Activated T-cell treated with anti-CD3 and anti-CD28 coated beads, Interleukin-2, amount 50 U/mL, for 24 hours (primary cell): ENCODE results near the gene EPC2.
"Not testable (repeated sequence)": the region's sequence is repeated elsewhere in the genome, so short reads cannot be mapped to it uniquely, and the experiment has no call there.

Experiments
- DNase-seq: peaks from one replicate; pipeline ENCODE4 v3.0.0-alpha.2; 2020
- H3K27ac Mint-ChIP-seq: 2 replicates; pipeline ENCODE4 v1.8.0; 2020; ENCODE audit warnings: mild to moderate bottlenecking, mixed read lengths
- H3K27me3 Mint-ChIP-seq: 2 replicates; pipeline ENCODE4 v1.8.0; 2020; ENCODE audit warnings: mixed read lengths
- H3K36me3 Mint-ChIP-seq: 2 replicates; pipeline ENCODE4 v1.8.0; 2020; ENCODE audit warnings: low read depth, mixed read lengths
- H3K4me1 Mint-ChIP-seq: 2 replicates; pipeline ENCODE4 v1.8.0; 2020; ENCODE audit warnings: low read depth, mixed read lengths
- H3K4me3 Mint-ChIP-seq: 2 replicates; pipeline ENCODE4 v1.8.0; 2020; ENCODE audit warnings: mild to moderate bottlenecking, moderate library complexity, mixed read lengths
- H3K9me3 Mint-ChIP-seq: 2 replicates; pipeline ENCODE4 v1.8.0; 2020; ENCODE audit warnings: mixed read lengths

EPC2 gene

GRCh38 chr2:148649936-148650335 is 5.4 kb downstream of the EPC2 start:
- Mint-ChIP-seq H3K36me3 (peaks cover 18% of the 10 kb centered on the region), H3K27ac (no peak overlapping the region), H3K9me3 (no peaks in the 10 kb centered on the region), H3K4me1 (peaks cover 78% of the 10 kb centered on the region), H3K4me3 (no peak overlapping the region), H3K27me3 (no peaks in the 10 kb centered on the region)
- DNase-seq, result no peak

DNA sequence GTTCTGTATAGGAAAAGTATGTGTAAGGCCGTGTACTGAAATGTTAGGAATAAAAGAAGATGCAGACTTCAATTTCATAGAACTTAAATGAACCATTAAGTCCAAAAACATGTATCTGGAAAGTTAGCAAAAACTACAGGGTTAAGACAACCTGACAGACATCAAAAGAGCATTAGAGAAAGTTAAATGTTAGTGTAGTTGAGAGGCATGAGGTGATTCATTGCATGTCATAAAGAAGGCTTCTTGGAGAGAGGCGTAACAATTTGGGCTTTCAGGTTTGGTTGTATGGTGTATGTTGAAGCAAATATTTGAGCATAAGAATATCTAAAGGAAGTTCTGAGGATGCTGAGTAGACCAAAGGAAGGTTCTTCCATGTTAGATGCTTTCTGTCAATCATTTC is 6.3 kb downstream of the EPC2 start:
- peaks cover 13% of the 10 kb centered on the region for H3K36me3 Mint-ChIP-seq
- DNase-seq, result no peak
- no peak overlapping the region for H3K4me3 Mint-ChIP-seq
- no peaks in the 10 kb centered on the region for H3K9me3 Mint-ChIP-seq
- peaks cover 84% of the 10 kb centered on the region for H3K4me1 Mint-ChIP-seq
- no peaks in the 10 kb centered on the region for H3K27me3 Mint-ChIP-seq
- H3K27ac Mint-ChIP-seq, result peak overlapping the region; percentile 14

DNA sequence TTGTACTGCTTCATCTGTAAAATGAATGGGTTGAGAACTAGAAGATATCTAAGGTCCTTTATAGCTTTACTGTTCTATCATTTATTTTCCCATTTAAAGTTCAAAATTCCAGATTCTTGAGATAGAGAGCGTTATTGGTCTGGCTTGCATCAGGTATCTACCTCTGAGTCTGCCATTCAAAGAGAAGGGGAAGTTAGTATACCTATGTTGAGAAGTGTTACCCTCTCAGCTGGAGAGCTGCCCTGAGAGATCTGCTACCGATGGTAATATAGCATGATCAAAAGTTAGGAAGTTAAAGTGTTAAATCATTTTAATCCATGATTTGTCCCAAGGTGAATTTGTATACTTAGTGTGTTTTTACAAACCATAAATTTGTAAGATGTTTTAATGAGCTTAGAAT is 7.4 kb downstream of the EPC2 start:
- no peaks in the 10 kb centered on the region for H3K27me3 Mint-ChIP-seq
- no peak overlapping the region for H3K4me3 Mint-ChIP-seq
- peaks cover 10% of the 10 kb centered on the region for H3K36me3 Mint-ChIP-seq
- no peak for DNase-seq
- peak overlapping the region; percentile 55 for H3K27ac Mint-ChIP-seq
- no peaks in the 10 kb centered on the region for H3K9me3 Mint-ChIP-seq
- peaks cover 88% of the 10 kb centered on the region for H3K4me1 Mint-ChIP-seq

GRCh38 chr2:148653437-148653836 is 8.9 kb downstream of the EPC2 start:
- Mint-ChIP-seq H3K27ac (peak overlapping the region; percentile 76), H3K4me3 (peak overlapping the region; percentile 6)

GRCh38 chr2:148654435-148654834 is 9.9 kb downstream of the EPC2 start:
- Mint-ChIP-seq H3K9me3 (no peaks in the 10 kb centered on the region), H3K4me1 (peaks cover 91% of the 10 kb centered on the region), H3K4me3 (no peak overlapping the region), H3K27ac (peak overlapping the region; percentile 22), H3K27me3 (no peaks in the 10 kb centered on the region), H3K36me3 (no peaks in the 10 kb centered on the region)
- DNase-seq, result no peak

More at GRCh38 chr2:148653437-148653836, 8.9 kb downstream of the EPC2 start:
- H3K9me3 Mint-ChIP-seq, result no peaks in the 10 kb centered on the region
- H3K36me3 Mint-ChIP-seq, result peaks cover 4% of the 10 kb centered on the region
- no peaks in the 10 kb centered on the region for H3K27me3 Mint-ChIP-seq
- peaks cover 92% of the 10 kb centered on the region for H3K4me1 Mint-ChIP-seq
- DNase-seq, result no peak

DNA sequence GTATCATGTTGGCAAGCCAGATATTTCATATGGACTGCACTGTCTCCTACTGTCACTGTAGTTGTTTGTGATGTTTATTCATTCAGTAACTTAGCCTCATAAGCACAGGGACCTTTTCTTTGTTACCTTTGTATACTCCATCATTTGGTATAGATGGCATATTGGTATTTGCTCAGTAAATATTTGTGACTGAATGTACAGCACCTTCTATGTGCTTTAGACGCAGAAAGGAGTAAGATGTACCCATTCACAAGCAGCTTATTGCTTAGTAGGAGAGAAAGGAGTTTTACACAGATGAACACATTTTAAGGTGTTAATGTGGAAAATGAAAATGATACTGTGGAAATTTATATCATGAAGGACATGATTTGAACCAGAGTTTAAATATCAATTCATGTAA is 12.0 kb downstream of the EPC2 start:
- Mint-ChIP-seq H3K4me1 (peaks cover 90% of the 10 kb centered on the region), H3K27me3 (no peaks in the 10 kb centered on the region), H3K4me3 (no peak overlapping the region), H3K36me3 (no peaks in the 10 kb centered on the region), H3K9me3 (peaks cover 4% of the 10 kb centered on the region), H3K27ac (no peak overlapping the region)
- no peak for DNase-seq

DNA sequence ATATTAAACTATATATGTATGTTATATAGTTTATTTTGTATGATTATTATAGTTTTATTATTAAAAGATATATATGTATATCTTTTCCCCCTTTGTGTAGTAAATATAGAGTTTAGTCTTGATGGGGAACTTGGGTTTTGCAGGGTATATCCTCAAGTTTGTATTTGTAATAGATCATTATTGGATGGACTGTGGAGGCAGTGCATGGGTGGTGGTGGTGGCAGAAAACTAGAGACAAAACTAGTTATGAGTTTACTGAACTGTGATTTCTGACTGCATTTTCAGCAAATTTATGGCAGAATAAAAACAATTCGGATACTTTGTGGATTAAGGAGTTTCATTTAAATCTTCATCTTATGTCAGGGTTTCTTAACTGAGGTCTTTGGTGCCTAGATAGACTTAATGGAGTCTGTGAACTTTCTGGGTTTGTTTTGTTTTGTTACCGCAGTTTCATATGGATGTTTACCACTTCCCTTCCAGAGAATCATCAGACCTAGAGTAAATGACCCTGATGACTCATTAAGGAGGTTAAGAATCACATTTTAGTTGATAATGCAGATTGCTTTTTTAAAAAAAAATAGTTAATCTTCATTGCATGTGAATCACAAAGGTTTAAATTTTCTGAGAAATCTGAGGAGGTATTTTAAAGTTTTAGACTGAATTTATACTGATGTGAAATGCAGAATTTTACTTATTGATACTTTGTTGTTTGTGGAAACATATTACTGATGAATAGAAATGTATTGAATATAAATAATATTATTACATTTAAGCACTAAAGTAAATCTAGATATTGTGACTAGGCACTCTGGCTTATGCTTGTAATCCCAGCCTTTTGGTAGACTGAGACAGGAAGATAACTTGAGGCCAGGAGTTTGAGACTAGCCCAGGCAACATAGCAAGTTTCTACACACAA is 14.5 kb downstream of the EPC2 start:
- peaks cover 7% of the 10 kb centered on the region for H3K36me3 Mint-ChIP-seq
- DNase-seq, result no peak
- peak overlapping the region; percentile 28 for H3K4me3 Mint-ChIP-seq
- no peaks in the 10 kb centered on the region for H3K27me3 Mint-ChIP-seq
- peak overlapping the region; percentile 80 for H3K27ac Mint-ChIP-seq
- H3K4me1 Mint-ChIP-seq, result peaks cover 75% of the 10 kb centered on the region
- H3K9me3 Mint-ChIP-seq, result peaks cover 4% of the 10 kb centered on the region

DNA sequence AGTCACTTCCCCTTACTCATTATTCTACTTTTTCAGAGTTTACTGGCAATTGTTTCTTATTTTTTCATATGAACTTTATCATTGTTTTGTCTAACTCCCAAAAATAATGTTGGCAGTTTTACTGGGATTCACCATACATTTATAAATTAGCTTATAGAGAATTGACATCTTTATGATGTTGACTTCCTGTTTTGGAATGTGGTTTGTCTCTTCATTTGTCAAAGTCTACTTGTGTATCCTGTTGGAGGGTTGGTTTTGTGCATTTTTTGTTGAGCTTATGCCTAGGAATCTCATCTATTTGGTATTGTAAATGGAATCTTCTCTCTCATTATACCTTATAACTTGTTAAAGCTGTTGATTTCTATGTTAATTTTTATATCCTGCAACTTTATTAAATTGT is 16.4 kb downstream of the EPC2 start:
- H3K4me1 Mint-ChIP-seq, result peaks cover 76% of the 10 kb centered on the region
- no peak for DNase-seq
- H3K27me3 Mint-ChIP-seq, result no peaks in the 10 kb centered on the region
- H3K27ac Mint-ChIP-seq, result peak overlapping the region; percentile 1
- H3K9me3 Mint-ChIP-seq, result peaks cover 4% of the 10 kb centered on the region
- peaks cover 7% of the 10 kb centered on the region for H3K36me3 Mint-ChIP-seq
- no peak overlapping the region for H3K4me3 Mint-ChIP-seq

DNA sequence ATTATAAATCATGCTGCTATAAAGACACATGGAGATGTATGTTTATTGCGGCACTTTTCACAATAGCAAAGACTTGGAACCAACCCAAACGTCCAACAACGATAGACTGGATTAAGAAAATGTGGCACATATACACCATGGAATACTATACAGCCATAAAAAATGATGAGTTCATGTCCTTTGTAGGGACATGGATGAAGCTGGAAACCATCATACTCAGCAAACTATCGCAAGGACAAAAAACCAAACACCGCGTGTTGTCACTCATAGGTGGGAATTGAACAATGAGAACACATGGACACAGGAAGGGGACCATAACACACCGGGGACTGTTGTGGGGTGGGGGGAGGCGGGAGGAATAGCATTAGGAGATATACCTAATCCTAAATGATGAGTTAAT is 17.8 kb downstream of the EPC2 start:
- not testable (repeated sequence) for H3K27me3 Mint-ChIP-seq, H3K36me3 Mint-ChIP-seq, H3K4me3 Mint-ChIP-seq, H3K9me3 Mint-ChIP-seq, H3K27ac Mint-ChIP-seq, DNase-seq
- peaks cover 76% of the 10 kb centered on the region for H3K4me1 Mint-ChIP-seq

DNA sequence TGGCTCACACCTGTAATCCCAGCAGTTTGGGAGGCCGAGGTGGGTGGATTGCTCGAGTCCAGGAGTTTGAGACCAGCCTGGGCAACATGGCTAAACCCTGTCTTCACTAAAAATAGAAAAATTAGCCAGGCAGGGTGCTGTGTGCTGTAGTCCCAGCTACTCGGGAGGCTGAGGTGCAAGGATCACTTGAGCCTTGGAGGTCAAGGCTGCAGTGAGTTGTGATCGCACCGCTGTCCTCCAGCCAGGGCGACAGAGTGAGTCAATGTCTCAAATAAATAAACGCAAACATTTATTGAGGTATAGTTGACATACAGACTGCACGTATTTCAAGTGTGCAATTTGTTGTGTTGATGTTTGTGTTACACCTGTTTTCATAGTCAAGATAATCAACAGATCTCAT is 19.7 kb downstream of the EPC2 start:
- H3K9me3 Mint-ChIP-seq, result peaks cover 4% of the 10 kb centered on the region
- no peak overlapping the region for H3K27ac Mint-ChIP-seq
- H3K4me1 Mint-ChIP-seq, result peaks cover 76% of the 10 kb centered on the region

DNA sequence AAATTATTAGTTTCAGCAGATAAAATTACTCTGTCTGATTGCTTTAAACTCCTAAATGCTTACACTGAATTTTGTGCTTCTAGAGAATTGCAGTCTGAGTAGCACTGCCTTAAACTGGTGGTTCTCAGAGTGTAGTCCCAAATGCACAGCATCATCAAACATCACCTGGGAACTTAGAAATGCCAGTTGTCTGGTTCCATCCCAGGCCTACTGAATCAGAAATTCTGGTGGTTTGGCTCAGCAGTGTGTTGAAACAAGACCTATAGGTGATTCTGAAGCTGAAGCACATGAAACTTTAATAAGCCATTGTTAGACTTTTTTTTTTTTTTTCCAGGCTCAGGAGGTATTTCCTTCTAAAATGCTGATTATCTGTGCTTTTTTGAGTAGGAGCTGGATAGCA is 22.0 kb downstream of the EPC2 start:
- H3K4me3 Mint-ChIP-seq, result no peak overlapping the region
- peak overlapping the region; percentile 34 for H3K27ac Mint-ChIP-seq
- DNase-seq, result no peak
- H3K9me3 Mint-ChIP-seq, result no peaks in the 10 kb centered on the region
- no peaks in the 10 kb centered on the region for H3K27me3 Mint-ChIP-seq
- peaks cover 75% of the 10 kb centered on the region for H3K4me1 Mint-ChIP-seq
- H3K36me3 Mint-ChIP-seq, result peaks cover 8% of the 10 kb centered on the region

More for the DNA sequence above, 19.7 kb downstream of the EPC2 start:
- Mint-ChIP-seq H3K4me3 (no peak overlapping the region), H3K36me3 (peaks cover 7% of the 10 kb centered on the region), H3K27me3 (no peaks in the 10 kb centered on the region)
- DNase-seq, result no peak

DNA sequence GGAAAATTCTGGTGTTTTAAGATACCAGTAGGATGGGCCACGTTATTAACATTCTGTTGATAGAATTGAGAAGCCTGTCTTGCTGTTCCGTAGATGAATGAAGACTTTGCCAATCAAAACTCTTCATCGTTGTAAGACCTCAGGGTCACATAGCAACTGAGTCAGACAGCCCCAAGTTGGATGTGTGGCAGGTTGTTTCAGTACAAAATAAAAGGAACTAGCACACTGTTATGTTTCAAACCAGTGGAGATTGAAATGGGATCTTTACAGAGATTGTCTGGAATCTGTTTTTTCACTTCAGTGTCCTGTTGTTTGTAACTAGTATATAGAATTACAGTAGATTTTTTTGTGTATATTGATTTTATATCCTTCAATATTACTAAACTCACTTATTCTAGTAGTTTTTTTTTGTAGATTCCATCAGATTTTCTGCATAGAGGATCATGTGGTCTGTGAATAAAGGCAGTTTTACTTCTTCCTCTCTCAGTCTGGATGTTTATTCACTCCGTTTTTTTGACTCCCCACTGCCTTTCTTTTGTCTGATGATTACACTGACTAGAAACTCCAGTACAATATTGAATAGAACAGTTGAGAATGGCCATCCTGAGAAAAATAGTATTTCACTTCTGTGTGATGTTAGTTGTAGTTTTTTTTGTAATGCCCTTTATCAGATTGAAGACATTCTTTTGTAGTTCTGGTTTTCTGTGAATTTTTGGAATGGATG is 22.7 kb downstream of the EPC2 start:
- DNase-seq, result no peak
- Mint-ChIP-seq H3K9me3 (no peaks in the 10 kb centered on the region), H3K27me3 (no peaks in the 10 kb centered on the region), H3K27ac (peak overlapping the region; percentile 34), H3K4me1 (peaks cover 80% of the 10 kb centered on the region), H3K4me3 (no peak overlapping the region), H3K36me3 (peaks cover 6% of the 10 kb centered on the region)

DNA sequence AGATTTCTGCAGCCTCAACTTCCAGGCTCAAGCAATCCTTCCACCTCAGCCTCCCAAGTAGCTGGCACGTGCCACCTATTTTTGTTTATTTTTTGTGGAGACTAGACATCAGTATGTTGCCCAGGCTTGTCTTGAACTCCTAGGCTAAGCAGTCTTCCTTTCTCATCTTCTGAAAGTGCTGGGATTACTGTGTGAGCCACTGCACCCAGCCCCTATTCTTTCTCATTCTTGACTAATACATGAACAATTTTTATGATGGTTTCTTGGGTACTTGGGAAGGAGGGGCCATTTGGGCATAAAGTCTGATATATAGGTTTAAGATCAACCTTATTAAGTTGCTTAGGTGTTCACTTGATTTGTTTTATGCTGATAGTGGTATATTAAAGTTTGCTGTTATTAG is 26.2 kb downstream of the EPC2 start:
- DNase-seq, result no peak
- Mint-ChIP-seq H3K27me3 (no peaks in the 10 kb centered on the region), H3K4me3 (no peak overlapping the region), H3K4me1 (peaks cover 89% of the 10 kb centered on the region), H3K36me3 (peaks cover 12% of the 10 kb centered on the region), H3K27ac (no peak overlapping the region), H3K9me3 (no peaks in the 10 kb centered on the region)

DNA sequence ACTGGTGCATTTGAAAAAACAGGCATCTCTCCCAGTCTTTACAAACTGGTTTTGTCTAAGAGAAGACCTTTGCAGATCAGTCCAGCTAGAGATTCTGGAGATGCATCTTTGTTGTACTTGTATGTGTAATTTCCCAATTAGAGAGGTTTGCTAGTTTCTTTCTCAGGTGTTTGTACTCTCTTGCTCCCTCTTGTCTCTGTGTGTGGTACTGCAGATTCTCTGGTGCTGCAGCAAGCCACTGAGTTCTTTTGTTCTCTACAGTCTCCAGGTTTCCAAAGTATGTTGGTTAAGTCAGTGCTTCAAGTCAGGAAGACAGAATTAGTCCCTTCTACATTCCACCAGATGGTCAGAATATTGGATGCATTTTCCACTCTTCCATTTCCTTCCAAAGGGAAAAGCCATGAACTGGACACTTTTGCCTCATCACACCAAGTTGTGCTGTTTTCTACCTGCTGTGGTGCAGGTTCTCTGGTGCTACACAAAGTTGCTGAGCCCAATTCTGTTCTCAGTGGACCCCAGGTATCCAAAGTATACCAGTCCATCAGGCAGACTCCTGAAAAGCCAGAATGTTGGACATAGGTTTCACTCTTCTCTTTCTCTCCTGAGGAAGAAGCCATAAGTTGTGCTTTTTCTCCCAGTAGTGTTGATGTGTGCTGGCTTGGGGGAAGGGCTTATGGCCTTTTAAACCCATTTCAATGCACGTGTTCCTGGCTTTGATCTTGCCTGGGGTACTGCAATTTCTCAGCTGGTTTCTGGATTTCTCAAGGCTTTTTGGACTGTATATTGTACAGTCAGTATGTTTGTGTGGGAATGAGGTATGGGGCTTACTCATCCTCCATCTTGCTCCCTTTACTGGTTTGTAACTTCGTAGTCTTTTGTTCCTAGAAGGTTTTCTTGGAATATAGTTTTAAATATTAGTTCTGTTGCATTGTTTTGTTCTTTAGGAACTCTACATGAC is 29.8 kb downstream of the EPC2 start:
- DNase-seq, result no peak
- Mint-ChIP-seq H3K27me3 (no peaks in the 10 kb centered on the region), H3K4me3 (no peak overlapping the region), H3K9me3 (no peaks in the 10 kb centered on the region), H3K36me3 (peaks cover 19% of the 10 kb centered on the region), H3K27ac (no peak overlapping the region), H3K4me1 (peaks cover 77% of the 10 kb centered on the region)
